GM21786 (cell line): Measurements from ENCODE around the gene FAM72B.
"Not testable (repeated sequence)": the region's sequence is repeated elsewhere in the genome, so short reads cannot be mapped to it uniquely, and the experiment has no call there.

Experiments used
- ATAC-seq: cut with Tn5 transposase; IDR thresholded peaks from one replicate; pipeline ENCODE4 v1.9.1; 2021; ENCODE audit not compliant: unreplicated experiment

The FAM72B gene

GRCh38 chr1:121200985-121201981, 17.1 kb upstream of the FAM72B start:
- not testable (repeated sequence) for ATAC-seq

GRCh38 chr1:121200232-121200631, 16.1 kb upstream of the FAM72B start:
- not testable (repeated sequence) for ATAC-seq

GRCh38 chr1:121199763-121200162, 15.6 kb upstream of the FAM72B start:
- ATAC-seq, result not testable (repeated sequence)

GRCh38 chr1:121197095-121197882, 13.1 kb upstream of the FAM72B start:
- ATAC-seq, result not testable (repeated sequence)

GRCh38 chr1:121192512-121192911, 8.4 kb upstream of the FAM72B start:
- not testable (repeated sequence) for ATAC-seq

- ATAC-seq, result not testable (repeated sequence)
These were observed 3.8 kb upstream of the FAM72B start for GRCh38 chr1:121187914-121188313.

GRCh38 chr1:121186191-121186590, 2.1 kb upstream of the FAM72B start:
- not testable (repeated sequence) for ATAC-seq

- ATAC-seq, result peak; percentile 5
These were observed 1.1 kb upstream of the FAM72B start for GRCh38 chr1:121185140-121185708.

GRCh38 chr1:121183867-121184266, 273 bp downstream of the FAM72B start:
- ATAC-seq, result not testable (repeated sequence)

GRCh38 chr1:121178197-121178596, 5.9 kb downstream of the FAM72B start:
- not testable (repeated sequence) for ATAC-seq

GRCh38 chr1:121176649-121177048, 7.5 kb downstream of the FAM72B start:
- not testable (repeated sequence) for ATAC-seq

- ATAC-seq, result not testable (repeated sequence)
These were observed 15.9 kb downstream of the FAM72B start for GRCh38 chr1:121168152-121168668.

- not testable (repeated sequence) for ATAC-seq
These were observed 16.9 kb downstream of the FAM72B start for GRCh38 chr1:121167225-121167738.

- not testable (repeated sequence) for ATAC-seq
These were observed 18.8 kb downstream of the FAM72B start for GRCh38 chr1:121165296-121165695.

- ATAC-seq, result not testable (repeated sequence)
These were observed 20.0 kb downstream of the FAM72B start for GRCh38 chr1:121163850-121164757.

- ATAC-seq, result not testable (repeated sequence)
These were observed 22.8 kb downstream of the FAM72B start for GRCh38 chr1:121161199-121161901.

- ATAC-seq, result not testable (repeated sequence)
These were observed 24.0 kb downstream of the FAM72B start for GRCh38 chr1:121160118-121160517.

GRCh38 chr1:121157609-121158008, 26.5 kb downstream of the FAM72B start:
- not testable (repeated sequence) for ATAC-seq
